ENCODE measurements around the gene IFNLR1.
A peak's percentile ranks its signal among the peaks of the same experiment; 100 is the strongest.
"Not testable (repeated sequence)": the region's sequence is repeated elsewhere in the genome, so short reads cannot be mapped to it uniquely, and the experiment has no call there.

The IFNLR1 gene

GRCh38 chr1:24216276-24217074, 29.4 kb upstream of the IFNLR1 start:
- no peaks in the 10 kb centered on the region for H3K9me3 ChIP-seq
- no peaks in the 10 kb centered on the region for H3K4me1 ChIP-seq
- TF ChIP-seq, protein P1, sequence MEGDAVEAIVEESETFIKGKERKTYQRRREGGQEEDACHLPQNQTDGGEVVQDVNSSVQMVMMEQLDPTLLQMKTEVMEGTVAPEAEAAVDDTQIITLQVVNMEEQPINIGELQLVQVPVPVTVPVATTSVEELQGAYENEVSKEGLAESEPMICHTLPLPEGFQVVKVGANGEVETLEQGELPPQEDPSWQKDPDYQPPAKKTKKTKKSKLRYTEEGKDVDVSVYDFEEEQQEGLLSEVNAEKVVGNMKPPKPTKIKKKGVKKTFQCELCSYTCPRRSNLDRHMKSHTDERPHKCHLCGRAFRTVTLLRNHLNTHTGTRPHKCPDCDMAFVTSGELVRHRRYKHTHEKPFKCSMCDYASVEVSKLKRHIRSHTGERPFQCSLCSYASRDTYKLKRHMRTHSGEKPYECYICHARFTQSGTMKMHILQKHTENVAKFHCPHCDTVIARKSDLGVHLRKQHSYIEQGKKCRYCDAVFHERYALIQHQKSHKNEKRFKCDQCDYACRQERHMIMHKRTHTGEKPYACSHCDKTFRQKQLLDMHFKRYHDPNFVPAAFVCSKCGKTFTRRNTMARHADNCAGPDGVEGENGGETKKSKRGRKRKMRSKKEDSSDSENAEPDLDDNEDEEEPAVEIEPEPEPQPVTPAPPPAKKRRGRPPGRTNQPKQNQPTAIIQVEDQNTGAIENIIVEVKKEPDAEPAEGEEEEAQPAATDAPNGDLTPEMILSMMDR (IDR thresholded peaks at IDR 0.05; ENCODE audit: low read depth, low read length), result no peak
- DNase-seq, result peak; percentile 13
- H3K27me3 ChIP-seq, result no peaks in the 10 kb centered on the region
- H3K36me3 ChIP-seq, result no peaks in the 10 kb centered on the region
- H3K4me3 ChIP-seq (ENCODE audit: low read depth, low read length), result no peak overlapping the region

DNA sequence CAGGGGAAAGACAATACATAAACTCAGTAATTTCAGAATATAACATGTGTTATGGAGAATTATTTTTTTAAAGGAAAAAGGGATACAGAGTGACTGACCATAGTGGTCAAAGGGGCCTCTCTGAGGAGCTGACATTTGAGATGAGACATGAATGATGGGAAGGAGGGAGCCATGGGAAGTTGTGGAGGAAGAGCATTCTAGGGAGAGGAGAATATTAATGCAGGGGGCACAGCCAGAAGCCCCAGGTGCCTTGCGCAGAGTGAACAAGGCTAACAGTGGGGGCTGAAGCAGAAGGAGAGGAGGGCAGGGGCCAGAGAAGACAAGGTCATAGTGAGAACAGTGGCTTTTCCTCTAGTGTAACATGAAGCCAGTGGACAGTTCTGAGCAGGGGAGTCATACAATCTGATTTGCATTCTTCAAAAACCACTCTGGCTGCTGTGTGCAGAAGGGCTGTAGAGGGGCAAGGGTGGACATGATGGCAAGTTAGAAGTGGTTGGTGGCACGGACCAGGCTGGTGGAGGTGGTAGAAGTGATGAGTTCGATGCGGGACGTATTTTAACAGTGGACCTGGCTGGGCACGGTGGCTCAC, 28.2 kb upstream of the IFNLR1 start:
- no peaks in the 10 kb centered on the region for H3K27me3 ChIP-seq
- DNase-seq, result no peak
- no peaks in the 10 kb centered on the region for H3K9me3 ChIP-seq
- H3K4me1 ChIP-seq, result no peaks in the 10 kb centered on the region
- TF ChIP-seq, protein P1 (IDR thresholded peaks at IDR 0.05; ENCODE audit: low read depth, low read length), result no peak
- H3K4me3 ChIP-seq (ENCODE audit: low read depth, low read length), result no peak overlapping the region
- no peaks in the 10 kb centered on the region for H3K36me3 ChIP-seq

- Histone ChIP-seq H3K36me3 (no peaks in the 10 kb centered on the region), H3K27me3 (no peaks in the 10 kb centered on the region), H3K4me3 (ENCODE audit: low read depth, low read length) (no peak overlapping the region), H3K4me1 (no peaks in the 10 kb centered on the region), H3K9me3 (no peaks in the 10 kb centered on the region)
- TF ChIP-seq, protein P1 (IDR thresholded peaks at IDR 0.05; ENCODE audit: low read depth, low read length), result no peak
- DNase-seq, result no peak
These were observed 25.3 kb upstream of the IFNLR1 start for GRCh38 chr1:24212376-24212775.

DNA sequence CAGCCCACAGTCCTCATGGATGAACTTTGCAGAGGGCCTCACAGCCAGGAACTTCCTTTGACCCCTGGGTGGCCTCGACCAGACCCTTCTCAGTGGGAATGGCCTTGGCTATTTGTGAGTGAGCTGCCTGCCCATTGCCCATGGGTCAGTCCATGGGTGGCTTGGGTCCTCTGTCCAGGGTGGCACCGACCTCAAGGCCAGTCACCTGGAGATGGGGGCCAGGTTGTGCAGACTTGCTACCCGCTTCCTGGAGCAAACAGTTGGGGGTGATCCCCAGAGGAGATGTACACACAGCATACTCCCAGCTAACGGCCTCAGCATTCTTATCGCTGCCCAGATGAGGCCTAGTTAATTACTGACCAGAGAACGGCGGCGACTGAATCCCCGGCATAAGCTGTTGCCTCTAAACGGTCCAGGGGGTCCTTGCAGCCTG, 23.1 kb upstream of the IFNLR1 start:
- Histone ChIP-seq H3K27me3 (no peaks in the 10 kb centered on the region), H3K4me1 (no peaks in the 10 kb centered on the region), H3K36me3 (no peaks in the 10 kb centered on the region), H3K4me3 (ENCODE audit: low read depth, low read length) (no peak overlapping the region), H3K9me3 (no peaks in the 10 kb centered on the region)
- TF ChIP-seq, protein P1 (IDR thresholded peaks at IDR 0.05; ENCODE audit: low read depth, low read length), result no peak
- DNase-seq, result no peak

DNA sequence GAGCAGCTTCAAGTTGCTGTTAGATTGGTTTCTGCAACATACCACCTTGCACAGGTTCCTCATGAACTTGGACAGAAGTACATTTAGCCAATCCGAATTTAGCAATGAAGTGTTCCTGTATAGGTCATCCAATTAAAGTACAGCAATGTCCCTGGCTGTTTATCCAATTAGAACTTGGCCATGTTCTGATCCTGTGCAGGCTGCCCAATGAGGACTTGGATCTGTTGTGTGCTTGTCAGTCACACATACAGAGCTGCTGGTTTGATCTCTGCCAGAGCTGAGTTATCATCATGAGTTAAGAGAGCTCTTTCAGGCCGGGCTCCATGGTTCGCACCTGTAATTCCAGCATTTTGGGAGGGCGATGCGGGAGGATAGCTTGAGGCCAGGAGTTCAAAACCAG, 22.0 kb upstream of the IFNLR1 start:
- TF ChIP-seq, protein P1 (IDR thresholded peaks at IDR 0.05; ENCODE audit: low read depth, low read length), result no peak
- no peaks in the 10 kb centered on the region for H3K4me1 ChIP-seq
- no peaks in the 10 kb centered on the region for H3K9me3 ChIP-seq
- no peak for DNase-seq
- no peak overlapping the region for H3K4me3 ChIP-seq (ENCODE audit: low read depth, low read length)
- no peaks in the 10 kb centered on the region for H3K27me3 ChIP-seq
- no peaks in the 10 kb centered on the region for H3K36me3 ChIP-seq

DNA sequence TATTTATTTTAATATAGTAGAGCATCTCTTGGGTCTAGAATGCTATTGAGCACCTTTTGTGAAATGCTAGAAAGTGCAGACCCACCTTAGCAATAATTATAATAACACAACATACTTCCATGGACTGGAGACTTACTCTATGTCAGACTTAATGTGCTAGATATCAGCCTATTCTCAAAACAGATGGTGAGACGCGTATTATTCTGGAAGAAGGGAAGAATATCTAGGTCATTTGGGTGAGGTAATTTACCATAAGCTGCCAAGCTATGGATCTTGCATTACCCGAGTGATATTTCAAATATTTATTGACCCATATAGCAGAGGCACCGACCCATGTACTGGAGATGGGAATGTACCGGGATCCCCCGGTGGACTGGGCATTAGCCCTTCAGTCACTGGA, 20.6 kb upstream of the IFNLR1 start:
- Histone ChIP-seq H3K9me3 (no peaks in the 10 kb centered on the region), H3K36me3 (no peaks in the 10 kb centered on the region), H3K4me3 (ENCODE audit: low read depth, low read length) (no peak overlapping the region), H3K4me1 (no peaks in the 10 kb centered on the region), H3K27me3 (no peaks in the 10 kb centered on the region)
- TF ChIP-seq, protein P1 (IDR thresholded peaks at IDR 0.05; ENCODE audit: low read depth, low read length), result no peak
- DNase-seq, result no peak

DNA sequence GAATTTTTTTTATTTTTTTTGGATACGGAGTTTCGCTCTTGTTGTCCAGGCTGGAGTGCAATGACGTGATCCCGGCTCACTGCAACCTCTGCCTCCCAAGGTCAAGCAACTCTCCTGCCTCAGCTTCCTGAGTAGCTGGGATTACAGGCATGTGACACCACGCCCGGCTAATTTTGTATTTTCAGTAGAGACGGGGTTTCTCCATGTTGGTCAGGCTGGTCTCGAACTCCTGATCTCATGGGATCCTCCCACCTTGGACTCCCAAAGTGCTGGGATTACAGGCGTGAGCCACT, 20.3 kb upstream of the IFNLR1 start:
- not testable (repeated sequence) for H3K4me3 ChIP-seq (ENCODE audit: low read depth, low read length); H3K4me1 ChIP-seq; H3K36me3 ChIP-seq; H3K9me3 ChIP-seq; H3K27me3 ChIP-seq; DNase-seq
